EH (cell line): Measurements from ENCODE around the gene PRPF39.
"Not testable (repeated sequence)": the region's sequence is repeated elsewhere in the genome, so short reads cannot be mapped to it uniquely, and the experiment has no call there.

ENCODE experiments used
- DNase-seq: peaks from one replicate; pipeline ENCODE4 v3.0.0-alpha.2; 2015; ENCODE audit warnings: low read depth

PRPF39 gene

DNA sequence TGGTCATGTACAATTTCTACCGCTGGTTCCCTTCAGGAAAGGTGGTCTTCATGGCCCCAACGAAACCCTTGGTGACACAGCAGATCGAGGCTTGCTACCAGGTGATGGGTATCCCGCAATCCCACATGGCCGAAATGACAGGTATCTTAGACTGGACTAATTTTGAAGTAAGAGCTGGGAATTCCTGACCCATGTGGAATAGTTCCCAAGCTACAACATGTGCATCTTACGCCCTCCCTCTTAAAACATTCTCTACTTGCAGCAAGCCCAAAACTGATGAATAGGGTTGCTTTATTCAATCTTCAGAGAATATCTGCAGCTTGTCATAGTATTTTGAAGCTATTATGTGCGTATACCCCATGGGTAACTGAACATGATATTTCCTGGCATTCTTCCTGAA lies 52.5 kb downstream of the PRPF39 start:
- DNase-seq, result peak; percentile 8

- no peak for DNase-seq
Observed at GRCh38 chr14:45140661-45141187, 56.8 kb downstream of the PRPF39 start.

DNA sequence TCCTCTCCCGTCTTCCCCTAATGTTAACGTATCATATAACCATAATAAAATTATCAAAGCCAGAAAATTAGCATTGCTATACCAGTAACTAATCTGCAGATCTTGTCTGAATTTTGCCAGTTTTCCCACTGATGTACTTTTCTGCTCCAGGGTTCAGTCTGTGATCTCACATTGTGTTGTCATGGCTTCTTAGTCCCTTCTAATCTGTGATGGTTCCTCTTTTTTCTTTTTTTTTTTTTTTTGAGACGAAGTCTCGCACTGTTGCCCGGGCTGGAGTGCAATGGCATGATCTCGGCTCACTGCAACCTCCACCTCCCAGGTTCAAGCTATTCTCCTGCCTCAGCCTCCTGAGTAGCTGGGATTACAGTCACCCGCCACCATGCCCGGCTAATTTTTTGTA lies 58.2 kb downstream of the PRPF39 start:
- DNase-seq, result not testable (repeated sequence)

- no peak for DNase-seq
Observed at GRCh38 chr14:45144658-45145057, 60.7 kb downstream of the PRPF39 start.

DNA sequence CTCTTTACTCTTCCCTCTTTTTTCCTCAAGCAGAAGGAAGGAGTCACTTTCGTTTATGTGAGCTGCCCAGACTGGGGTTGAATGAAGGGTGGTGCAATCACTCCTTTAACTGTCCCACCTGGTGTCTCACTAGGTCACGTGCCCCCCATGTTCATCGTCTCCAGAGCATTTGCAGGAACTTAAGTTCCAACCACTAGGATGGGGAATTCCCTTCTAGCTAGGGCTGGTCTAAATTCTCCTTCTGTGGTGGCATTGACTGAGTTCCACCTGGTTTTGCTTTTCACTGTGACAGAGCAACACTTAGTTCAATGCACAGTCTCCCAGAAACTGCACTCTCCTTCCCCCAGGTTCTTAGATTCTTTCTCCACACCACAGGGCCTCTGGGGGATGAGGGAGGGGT lies 61.3 kb downstream of the PRPF39 start:
- DNase-seq, result no peak

DNA sequence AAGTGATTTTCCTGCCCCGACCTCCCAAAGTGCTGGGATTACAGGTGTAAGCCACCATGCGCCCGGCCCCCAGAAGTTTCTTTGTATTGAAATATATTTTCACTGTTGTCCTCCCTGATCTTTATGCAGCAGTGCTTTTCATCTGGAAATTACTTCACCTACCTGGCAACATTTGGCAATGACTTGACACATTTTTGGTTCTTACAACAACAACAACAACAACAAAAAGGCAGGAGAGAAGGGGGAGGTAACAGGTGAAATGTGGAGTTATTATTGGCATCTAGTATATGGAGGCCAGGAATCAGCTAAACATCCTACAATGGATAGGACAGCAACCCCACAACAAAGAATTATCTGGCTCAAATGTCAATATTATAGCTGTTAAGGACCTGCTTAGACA lies 65.7 kb downstream of the PRPF39 start:
- DNase-seq, result no peak

DNA sequence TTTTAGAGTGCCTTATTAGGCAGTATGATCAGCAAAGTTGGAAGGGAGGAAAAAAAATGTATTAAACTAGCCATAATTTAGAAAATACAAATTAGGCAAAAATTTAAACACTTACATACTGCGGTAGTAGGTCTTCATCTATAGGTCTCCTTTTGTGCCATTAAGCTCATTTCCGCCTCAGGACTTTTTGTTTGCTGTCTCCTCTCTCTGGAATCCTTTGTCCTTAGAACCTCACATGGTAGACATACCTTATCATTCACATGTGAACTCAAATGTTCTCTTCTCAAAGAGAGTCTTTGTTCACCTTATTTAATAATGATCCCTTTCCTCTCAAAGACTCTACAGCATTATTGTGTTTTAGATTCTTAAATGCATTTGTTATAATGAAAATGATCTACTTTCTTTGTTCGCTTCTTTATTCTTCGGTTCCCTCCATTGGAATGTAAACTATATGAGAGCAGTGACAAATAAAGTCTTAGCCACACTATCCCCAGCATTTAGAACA lies 66.5 kb downstream of the PRPF39 start:
- no peak for DNase-seq

- no peak for DNase-seq
Observed at GRCh38 chr14:45156067-45156466, 72.2 kb downstream of the PRPF39 start.
